Loucy (cell line): ENCODE results near the gene IGFL4.

Experiments used
- H2AFZ ChIP-seq: fragments of 200-600 bp; sonication (generic); 2 replicates; pipeline ENCODE4 v1.6.0; 2016; ENCODE audit warnings: antibody characterized with exemption, mild to moderate bottlenecking, low read length, moderate library complexity
- H3F3A ChIP-seq: fragments of 200-600 bp; 2 replicates; pipeline ENCODE4 v1.6.0; 2016; ENCODE audit warnings: antibody characterized with exemption, low read depth, mild to moderate bottlenecking
- H3K27me3 ChIP-seq: fragments of 200-600 bp; sonication (generic); 2 replicates; pipeline ENCODE4 v1.6.1; 2014; ENCODE audit warnings: low read length, mild to moderate bottlenecking; ENCODE audit not compliant: insufficient read depth, poor library complexity, severe bottlenecking
- H3K36me3 ChIP-seq: fragments of 200-600 bp; sonication (generic); 2 replicates; pipeline ENCODE4 v1.6.1; 2016; ENCODE audit warnings: low read length; ENCODE audit not compliant: insufficient read depth
- H3K4me1 ChIP-seq: fragments of 200-600 bp; sonication (generic); 2 replicates; pipeline ENCODE4 v1.5.1; 2014; ENCODE audit warnings: low read length, mild to moderate bottlenecking; ENCODE audit not compliant: insufficient read depth, poor library complexity, severe bottlenecking
- H3K4me2 ChIP-seq: fragments of 200-600 bp; sonication (generic); 2 replicates; pipeline ENCODE4 v1.6.0; 2014; ENCODE audit warnings: antibody characterized with exemption, low read length, low read depth, mild to moderate bottlenecking; ENCODE audit not compliant: poor library complexity, severe bottlenecking
- H3K4me3 ChIP-seq: fragments of 200-600 bp; sonication (generic); 2 replicates; pipeline ENCODE4 v1.5.1; 2014; ENCODE audit warnings: low read length, mild to moderate bottlenecking, mixed read lengths; ENCODE audit not compliant: poor library complexity, severe bottlenecking
- H3K79me2 ChIP-seq: fragments of 200-600 bp; sonication (generic); 2 replicates; pipeline ENCODE4 v1.6.1; 2014; ENCODE audit warnings: low read length; ENCODE audit not compliant: insufficient read depth
- H3K9ac ChIP-seq: fragments of 200-600 bp; sonication (generic); 2 replicates; pipeline ENCODE4 v1.6.0; 2014; ENCODE audit warnings: mild to moderate bottlenecking, low read depth, low read length, moderate library complexity; ENCODE audit not compliant: poor library complexity, severe bottlenecking
- H3K9me2 ChIP-seq: fragments of 200-600 bp; sonication (generic); replicated peaks from 2 replicates; pipeline ENCODE4 v1.6.1; 2016; ENCODE audit warnings: low read depth, low read length, mixed read lengths
- H3K9me3 ChIP-seq: fragments of 200-600 bp; sonication (generic); 2 replicates; pipeline ENCODE4 v1.6.1; 2014; ENCODE audit warnings: mild to moderate bottlenecking, antibody characterized with exemption, low read length, low read depth; ENCODE audit not compliant: insufficient read depth
- H4K20me1 ChIP-seq: fragments of 200-600 bp; sonication (generic); 2 replicates; pipeline ENCODE4 v1.6.0; 2014; ENCODE audit warnings: antibody characterized with exemption, low read length, mild to moderate bottlenecking; ENCODE audit not compliant: insufficient read depth, poor library complexity, severe bottlenecking
- EZH2phosphoT487 ChIP-seq: fragments of 200-600 bp; IDR thresholded peaks from 2 replicates; pipeline ENCODE4 v1.6.1; 2018; ENCODE audit warnings: antibody characterized with exemption, mild to moderate bottlenecking, moderate library complexity, borderline replicate concordance
- TF ChIP-seq, protein P1 (sequence below): fragments of 200-600 bp; sonication (generic); conservative IDR thresholded peaks from 2 replicates; pipeline ENCODE4 v1.5.1; 2014; ENCODE audit warnings: mild to moderate bottlenecking, antibody characterized with exemption, low read length

The IGFL4 gene

GRCh38 chr19:46058778-46059177 lies 18.0 kb upstream of the IGFL4 start:
- no peak overlapping the region for H3K9ac ChIP-seq
- no peaks in the 10 kb centered on the region for H3K27me3 ChIP-seq

GRCh38 chr19:46056536-46056935 lies 15.7 kb upstream of the IGFL4 start:
- no peak for TF ChIP-seq EZH2phosphoT487
- TF ChIP-seq, protein P1, sequence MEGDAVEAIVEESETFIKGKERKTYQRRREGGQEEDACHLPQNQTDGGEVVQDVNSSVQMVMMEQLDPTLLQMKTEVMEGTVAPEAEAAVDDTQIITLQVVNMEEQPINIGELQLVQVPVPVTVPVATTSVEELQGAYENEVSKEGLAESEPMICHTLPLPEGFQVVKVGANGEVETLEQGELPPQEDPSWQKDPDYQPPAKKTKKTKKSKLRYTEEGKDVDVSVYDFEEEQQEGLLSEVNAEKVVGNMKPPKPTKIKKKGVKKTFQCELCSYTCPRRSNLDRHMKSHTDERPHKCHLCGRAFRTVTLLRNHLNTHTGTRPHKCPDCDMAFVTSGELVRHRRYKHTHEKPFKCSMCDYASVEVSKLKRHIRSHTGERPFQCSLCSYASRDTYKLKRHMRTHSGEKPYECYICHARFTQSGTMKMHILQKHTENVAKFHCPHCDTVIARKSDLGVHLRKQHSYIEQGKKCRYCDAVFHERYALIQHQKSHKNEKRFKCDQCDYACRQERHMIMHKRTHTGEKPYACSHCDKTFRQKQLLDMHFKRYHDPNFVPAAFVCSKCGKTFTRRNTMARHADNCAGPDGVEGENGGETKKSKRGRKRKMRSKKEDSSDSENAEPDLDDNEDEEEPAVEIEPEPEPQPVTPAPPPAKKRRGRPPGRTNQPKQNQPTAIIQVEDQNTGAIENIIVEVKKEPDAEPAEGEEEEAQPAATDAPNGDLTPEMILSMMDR, result no peak
- Histone ChIP-seq H3K4me3 (no peak overlapping the region), H2AFZ (no peak overlapping the region), H4K20me1 (no peaks in the 10 kb centered on the region), H3K9me2 (no peaks in the 10 kb centered on the region), H3K4me1 (no peaks in the 10 kb centered on the region), H3K36me3 (no peaks in the 10 kb centered on the region), H3F3A (no peaks in the 10 kb centered on the region), H3K4me2 (no peak overlapping the region), H3K9me3 (no peaks in the 10 kb centered on the region; the same call in 1 of the 2 replicates), H3K9ac (no peak overlapping the region), H3K27me3 (no peaks in the 10 kb centered on the region), H3K79me2 (no peaks in the 10 kb centered on the region)

More at GRCh38 chr19:46058778-46059177, 18.0 kb upstream of the IGFL4 start:
- Histone ChIP-seq H3K9me3 (no peaks in the 10 kb centered on the region; the same call in 1 of the 2 replicates), H2AFZ (no peak overlapping the region), H3K4me3 (no peak overlapping the region), H3K4me2 (no peak overlapping the region), H3K79me2 (no peaks in the 10 kb centered on the region), H4K20me1 (no peaks in the 10 kb centered on the region), H3K36me3 (no peaks in the 10 kb centered on the region), H3F3A (no peaks in the 10 kb centered on the region), H3K4me1 (no peaks in the 10 kb centered on the region), H3K9me2 (no peaks in the 10 kb centered on the region)
- TF ChIP-seq, protein P1, result no peak
- TF ChIP-seq EZH2phosphoT487, result no peak

DNA sequence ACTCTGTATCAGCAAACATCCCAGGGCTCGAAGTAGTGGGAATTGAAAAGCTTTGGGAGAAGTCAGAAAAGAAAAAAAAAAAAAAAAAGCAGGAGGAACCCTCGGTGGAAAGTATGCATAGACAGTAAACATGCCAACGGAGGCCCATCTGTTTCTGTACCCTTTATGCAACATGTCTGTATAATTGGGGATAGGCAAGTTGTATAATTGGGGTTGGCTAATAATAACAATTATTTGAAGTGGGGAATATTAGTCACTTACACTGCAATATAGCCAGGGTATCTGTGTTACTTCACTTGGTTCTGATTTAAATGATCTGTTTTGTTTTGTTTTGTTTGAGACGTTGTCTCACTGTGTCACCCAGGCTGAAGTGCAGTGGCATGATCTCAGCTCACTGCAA lies 12.1 kb upstream of the IGFL4 start:
- H4K20me1 ChIP-seq, result no peaks in the 10 kb centered on the region
- H3K27me3 ChIP-seq, result no peaks in the 10 kb centered on the region
- TF ChIP-seq EZH2phosphoT487, result no peak
- TF ChIP-seq, protein P1, result no peak
- no peaks in the 10 kb centered on the region for H3K36me3 ChIP-seq
- H2AFZ ChIP-seq, result no peak overlapping the region
- H3K9me3 ChIP-seq, result no peaks in the 10 kb centered on the region
- no peak overlapping the region for H3K4me2 ChIP-seq
- H3K9me2 ChIP-seq, result no peaks in the 10 kb centered on the region
- H3F3A ChIP-seq, result no peaks in the 10 kb centered on the region
- no peaks in the 10 kb centered on the region for H3K4me1 ChIP-seq
- no peak overlapping the region for H3K4me3 ChIP-seq
- H3K9ac ChIP-seq, result no peak overlapping the region
- H3K79me2 ChIP-seq, result no peaks in the 10 kb centered on the region
